Stimulated activated naive CD8-positive, alpha-beta T cell treated with anti-CD3 and anti-CD28 coated beads, Interleukin-15, Interleukin-2, amounts not matched to agents 100 ng/mL and 50 ng/mL, for 24 hours (primary cell): Measurements from ENCODE around the gene C2orf42.
"Not testable (repeated sequence)": the region's sequence is repeated elsewhere in the genome, so short reads cannot be mapped to it uniquely, and the experiment has no call there.

Experiments used
- H3K27ac Mint-ChIP-seq: one replicate; pipeline ENCODE4 v1.8.0; 2021; ENCODE audit warnings: mild to moderate bottlenecking, mixed read lengths
- H3K27me3 Mint-ChIP-seq: one replicate; pipeline ENCODE4 v1.8.0; 2021; ENCODE audit warnings: mixed read lengths
- H3K36me3 Mint-ChIP-seq: one replicate; pipeline ENCODE4 v1.8.0; 2021; ENCODE audit warnings: low read depth, mixed read lengths
- H3K4me1 Mint-ChIP-seq: one replicate; pipeline ENCODE4 v1.8.0; 2021; ENCODE audit warnings: low read depth, mixed read lengths
- H3K4me3 Mint-ChIP-seq: one replicate; pipeline ENCODE4 v1.8.0; 2021; ENCODE audit warnings: mild to moderate bottlenecking, mixed read lengths
- H3K9me3 Mint-ChIP-seq: one replicate; pipeline ENCODE4 v1.8.0; 2021; ENCODE audit warnings: mixed read lengths

C2orf42 gene

DNA sequence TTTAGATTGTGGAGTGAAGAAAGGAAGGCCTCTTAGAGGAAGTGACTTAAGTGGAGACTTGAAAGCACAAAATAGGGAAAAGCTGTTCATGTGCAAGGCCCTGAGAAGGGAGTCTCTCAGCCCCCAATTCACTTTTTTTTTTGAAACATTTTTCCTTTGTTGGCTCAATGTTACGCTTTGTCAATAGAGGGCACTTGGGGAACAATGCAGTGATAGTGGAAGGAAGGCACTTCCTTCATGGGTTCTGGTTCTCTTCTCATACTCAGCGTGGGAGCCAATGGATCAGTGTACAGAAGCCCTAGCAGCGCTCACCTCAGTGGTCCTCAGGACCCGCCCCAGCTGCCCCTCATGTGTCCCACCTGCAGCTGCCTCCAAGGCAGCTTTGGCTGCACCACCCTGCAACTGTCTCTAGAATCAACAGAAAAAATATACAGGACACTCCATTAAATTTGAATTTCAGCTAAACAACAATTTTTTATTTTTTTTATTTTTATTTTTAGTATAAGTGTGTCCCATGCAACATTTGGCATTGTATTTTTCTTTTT, 8.6 kb upstream of the C2orf42 start:
- H3K4me3 Mint-ChIP-seq, result no peak overlapping the region
- H3K27ac Mint-ChIP-seq, result no peak overlapping the region
- H3K36me3 Mint-ChIP-seq, result no peaks in the 10 kb centered on the region
- H3K9me3 Mint-ChIP-seq, result peaks cover 4% of the 10 kb centered on the region
- no peaks in the 10 kb centered on the region for H3K4me1 Mint-ChIP-seq
- H3K27me3 Mint-ChIP-seq, result no peaks in the 10 kb centered on the region

DNA sequence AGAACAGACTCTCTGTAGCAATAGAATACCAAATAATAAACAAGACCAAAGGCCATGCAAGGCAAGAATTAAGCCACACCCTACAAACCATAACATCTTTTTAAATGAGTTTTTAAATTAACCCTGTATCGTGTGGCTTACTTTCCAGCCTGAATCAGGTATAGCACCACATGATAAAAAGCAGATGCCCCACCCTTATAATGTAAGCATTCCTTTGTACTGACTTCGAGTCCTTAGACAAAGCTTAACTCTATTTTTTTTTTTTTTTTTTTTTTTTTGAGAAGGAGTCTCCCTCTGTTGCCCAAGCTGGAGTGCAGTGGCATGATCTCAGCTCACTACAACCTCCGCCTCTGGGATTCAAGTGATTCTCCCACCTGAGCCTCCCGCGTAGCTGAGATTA, 1.7 kb upstream of the C2orf42 start:
- Mint-ChIP-seq H3K36me3 (no peaks in the 10 kb centered on the region), H3K4me3 (no peak overlapping the region), H3K27ac (no peak overlapping the region), H3K9me3 (no peaks in the 10 kb centered on the region), H3K27me3 (no peaks in the 10 kb centered on the region), H3K4me1 (peaks cover 28% of the 10 kb centered on the region)

DNA sequence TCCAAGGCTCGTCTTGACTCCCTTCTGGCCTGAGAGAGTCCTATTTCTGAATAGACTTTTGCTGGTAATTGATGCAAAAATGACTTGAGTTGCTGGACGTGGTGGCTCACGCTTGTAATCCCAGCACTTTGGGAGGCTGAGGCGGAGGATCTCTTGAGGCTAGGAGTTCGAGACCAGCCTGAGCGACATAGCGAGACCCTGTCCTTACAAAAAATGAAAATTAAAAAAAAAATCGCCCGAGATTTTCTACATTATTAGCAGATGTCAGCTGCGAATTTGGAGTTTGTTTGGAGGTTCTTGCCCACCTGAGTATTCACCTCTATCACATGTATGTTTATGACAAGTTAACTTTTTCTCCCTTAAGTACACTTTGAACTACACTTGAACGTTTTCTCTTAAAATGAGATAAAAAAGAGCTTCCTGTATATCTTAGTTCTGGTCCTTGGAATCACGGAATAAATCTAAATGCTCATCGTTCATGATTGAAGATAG, 471 bp upstream of the C2orf42 start:
- H3K27me3 Mint-ChIP-seq, result no peaks in the 10 kb centered on the region
- no peaks in the 10 kb centered on the region for H3K9me3 Mint-ChIP-seq
- peak overlapping the region; percentile 99 for H3K27ac Mint-ChIP-seq
- H3K36me3 Mint-ChIP-seq, result no peaks in the 10 kb centered on the region
- H3K4me3 Mint-ChIP-seq, result peak overlapping the region; percentile 93
- H3K4me1 Mint-ChIP-seq, result peaks cover 28% of the 10 kb centered on the region

DNA sequence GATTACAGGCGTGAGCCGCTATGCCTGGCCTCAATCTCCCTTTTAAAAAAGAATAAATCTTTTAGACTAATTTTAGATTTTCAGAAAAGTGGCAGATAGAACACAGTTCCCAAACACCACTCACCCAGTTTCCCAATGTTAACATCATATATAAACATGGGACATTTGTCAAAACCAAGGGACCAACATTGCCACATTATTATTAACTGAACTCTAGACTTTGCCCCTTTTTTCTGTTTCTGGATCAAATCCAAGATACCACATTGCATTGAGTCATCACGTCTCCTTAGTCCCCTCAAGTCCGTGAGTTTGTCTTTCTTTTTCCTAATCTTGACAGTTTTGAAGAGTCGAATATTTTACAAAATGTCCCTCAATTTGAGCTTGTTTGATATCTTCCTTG, 2.4 kb downstream of the C2orf42 start:
- H3K27ac Mint-ChIP-seq, result peak overlapping the region; percentile 87
- H3K4me3 Mint-ChIP-seq, result peak overlapping the region; percentile 93
- no peaks in the 10 kb centered on the region for H3K9me3 Mint-ChIP-seq
- H3K27me3 Mint-ChIP-seq, result no peaks in the 10 kb centered on the region
- H3K4me1 Mint-ChIP-seq, result peaks cover 28% of the 10 kb centered on the region
- peaks cover 4% of the 10 kb centered on the region for H3K36me3 Mint-ChIP-seq

DNA sequence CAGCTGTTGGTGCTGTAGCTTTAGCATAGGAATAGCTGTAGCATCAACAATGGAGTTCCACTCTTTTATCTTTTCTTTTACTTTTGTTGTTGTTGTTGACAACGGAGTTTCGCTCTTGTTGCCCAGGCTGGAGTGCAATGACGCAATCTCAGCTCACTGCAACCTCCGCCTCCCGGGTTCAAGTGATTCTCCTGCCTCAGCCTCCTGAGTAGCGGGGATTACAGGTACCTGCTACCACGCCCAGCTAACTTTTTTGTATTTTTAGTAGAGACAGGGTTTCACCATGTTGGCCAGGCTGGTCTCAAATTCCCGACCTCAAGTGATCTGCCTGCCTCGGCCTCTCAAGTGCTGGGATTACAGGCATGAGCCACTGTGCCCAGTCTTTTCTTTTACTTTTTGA, 3.6 kb downstream of the C2orf42 start:
- Mint-ChIP-seq H3K36me3 (peaks cover 11% of the 10 kb centered on the region), H3K4me1 (peaks cover 28% of the 10 kb centered on the region)
- H3K27ac Mint-ChIP-seq, H3K27me3 Mint-ChIP-seq, H3K4me3 Mint-ChIP-seq, H3K9me3 Mint-ChIP-seq: not testable (repeated sequence)

DNA sequence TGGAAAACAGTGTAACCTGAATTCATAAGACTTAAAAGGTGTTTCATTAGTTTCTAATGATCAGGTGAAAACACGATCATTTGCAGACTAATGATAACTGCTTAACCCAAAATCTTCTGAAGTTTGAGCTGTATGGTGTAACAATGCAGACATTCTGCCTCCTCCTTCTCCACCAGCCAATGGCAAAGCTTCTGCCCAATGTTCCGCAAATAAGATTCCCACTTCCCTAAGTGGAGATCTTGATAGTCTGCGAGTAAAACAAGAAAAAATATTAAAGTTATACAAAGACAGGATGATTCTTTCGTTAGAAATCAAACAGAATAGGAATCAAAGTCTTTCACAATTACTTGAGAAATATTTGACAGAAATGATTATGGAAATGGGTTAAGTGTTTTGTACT, 8.1 kb downstream of the C2orf42 start:
- H3K9me3 Mint-ChIP-seq, result no peaks in the 10 kb centered on the region
- no peak overlapping the region for H3K4me3 Mint-ChIP-seq
- H3K27ac Mint-ChIP-seq, result no peak overlapping the region

DNA sequence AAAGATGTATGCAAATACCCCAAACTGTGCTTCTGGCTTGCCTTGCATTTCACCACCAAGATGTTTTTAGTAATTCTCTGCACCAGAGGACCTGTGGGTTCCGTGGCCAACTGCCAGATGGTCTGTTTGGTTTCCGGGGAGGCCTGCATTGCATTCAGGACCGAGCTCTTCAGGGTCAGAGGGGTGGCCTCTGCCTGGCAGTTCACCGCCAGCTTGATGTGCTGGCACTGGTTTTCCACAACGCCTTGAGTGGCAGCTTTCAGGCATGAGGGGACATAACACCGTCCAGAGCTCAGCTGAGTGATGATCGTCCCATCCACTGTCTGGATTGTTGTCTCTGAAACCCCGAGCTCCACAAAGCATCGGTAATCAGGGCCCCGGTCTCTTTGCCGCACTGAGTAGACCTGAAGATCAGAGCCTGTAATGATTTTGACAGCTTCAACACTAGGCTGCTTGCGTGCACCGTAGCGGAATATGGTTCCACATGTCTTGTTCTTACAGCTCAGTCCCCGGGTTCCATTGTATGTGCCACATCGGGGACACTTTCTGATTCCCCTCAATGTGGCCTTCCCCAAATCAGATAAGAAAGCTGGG, 9.4 kb downstream of the C2orf42 start:
- H3K36me3 Mint-ChIP-seq, result peaks cover 40% of the 10 kb centered on the region
- no peak overlapping the region for H3K27ac Mint-ChIP-seq
- H3K4me1 Mint-ChIP-seq, result peaks cover 3% of the 10 kb centered on the region
- H3K9me3 Mint-ChIP-seq, result no peaks in the 10 kb centered on the region
- no peaks in the 10 kb centered on the region for H3K27me3 Mint-ChIP-seq
- H3K4me3 Mint-ChIP-seq, result no peak overlapping the region

More for the DNA sequence above, 8.1 kb downstream of the C2orf42 start:
- no peaks in the 10 kb centered on the region for H3K27me3 Mint-ChIP-seq
- H3K4me1 Mint-ChIP-seq, result peaks cover 3% of the 10 kb centered on the region
- H3K36me3 Mint-ChIP-seq, result peaks cover 34% of the 10 kb centered on the region

DNA sequence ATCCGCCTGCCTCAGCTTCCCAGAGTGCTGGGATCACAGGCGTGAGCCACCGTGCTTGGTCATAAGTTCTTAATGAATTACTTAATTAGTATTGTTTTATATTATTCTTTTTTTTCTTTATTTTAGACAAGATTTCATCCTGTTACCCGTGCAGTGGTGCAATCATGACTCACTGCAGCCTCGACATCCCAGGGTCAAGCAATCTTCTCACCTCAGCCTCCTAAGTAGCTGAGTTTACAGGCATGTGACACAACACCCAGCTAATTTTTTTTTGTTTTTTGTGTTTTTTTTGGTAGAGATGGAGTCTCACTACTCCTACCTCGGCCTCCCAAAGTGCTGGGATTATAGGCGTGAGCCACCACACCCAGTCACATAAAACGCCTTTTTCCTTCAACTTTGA, 17.3 kb downstream of the C2orf42 start:
- peaks cover 47% of the 10 kb centered on the region for H3K36me3 Mint-ChIP-seq
- H3K27me3 Mint-ChIP-seq, result no peaks in the 10 kb centered on the region
- no peaks in the 10 kb centered on the region for H3K9me3 Mint-ChIP-seq
- no peak overlapping the region for H3K4me3 Mint-ChIP-seq
- no peak overlapping the region for H3K27ac Mint-ChIP-seq
- H3K4me1 Mint-ChIP-seq, result no peaks in the 10 kb centered on the region

DNA sequence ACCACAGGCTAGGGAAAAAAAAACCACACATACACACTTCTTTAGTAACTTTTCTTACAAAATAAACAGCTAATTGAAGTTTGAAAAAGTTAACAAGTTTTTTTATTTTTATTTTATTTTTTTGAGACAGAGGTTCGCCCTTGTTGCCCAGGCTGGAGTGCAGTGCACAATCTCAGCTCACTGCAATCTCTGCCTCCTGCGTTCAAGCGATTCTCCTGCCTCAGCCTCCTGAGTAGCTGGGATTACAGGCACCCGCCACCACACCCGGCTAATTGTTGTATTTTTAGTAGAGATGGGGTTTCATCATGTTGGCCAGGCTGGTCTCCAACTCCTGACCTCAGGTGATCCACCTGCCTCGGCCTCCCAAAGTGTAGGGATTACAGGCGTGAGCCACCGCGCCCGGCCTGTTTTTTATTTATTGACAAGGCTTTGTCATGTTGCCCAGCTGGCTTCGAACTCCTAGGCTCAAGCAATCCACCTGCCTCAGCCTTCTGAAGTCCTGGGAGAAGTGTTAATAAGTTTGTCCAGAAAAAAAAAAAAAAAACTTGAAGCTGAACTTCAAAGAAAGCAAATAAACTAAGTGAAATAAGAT, 21.1 kb downstream of the C2orf42 start:
- H3K27me3 Mint-ChIP-seq, H3K27ac Mint-ChIP-seq, H3K9me3 Mint-ChIP-seq, H3K4me3 Mint-ChIP-seq, H3K4me1 Mint-ChIP-seq: not testable (repeated sequence)
- peaks cover 46% of the 10 kb centered on the region for H3K36me3 Mint-ChIP-seq

DNA sequence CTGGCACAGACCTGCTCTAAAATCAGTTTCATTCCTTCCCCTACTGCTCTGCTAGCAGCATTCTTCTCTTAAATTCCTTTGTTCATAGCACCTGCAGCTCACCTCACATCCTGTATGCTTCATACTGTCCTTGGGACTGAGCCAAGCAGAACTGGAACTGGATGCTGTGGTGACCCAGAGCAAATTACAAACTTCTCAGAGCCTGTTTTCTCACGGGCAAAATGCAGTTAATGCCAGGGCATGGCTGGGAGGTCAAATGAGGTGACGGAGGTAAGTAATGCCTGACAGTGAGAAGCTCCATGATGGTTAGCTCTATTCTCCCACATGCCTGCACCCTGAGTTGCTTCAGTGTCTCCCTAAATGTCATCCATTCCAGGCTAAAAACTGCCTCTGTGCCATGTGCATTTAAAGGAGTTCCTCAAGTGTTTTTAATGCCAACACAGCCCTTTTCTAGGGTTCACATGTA, 29.7 kb downstream of the C2orf42 start:
- Mint-ChIP-seq H3K27me3 (no peaks in the 10 kb centered on the region), H3K9me3 (no peaks in the 10 kb centered on the region), H3K36me3 (peaks cover 28% of the 10 kb centered on the region), H3K4me1 (no peaks in the 10 kb centered on the region), H3K4me3 (no peak overlapping the region), H3K27ac (peak overlapping the region; percentile 59)

DNA sequence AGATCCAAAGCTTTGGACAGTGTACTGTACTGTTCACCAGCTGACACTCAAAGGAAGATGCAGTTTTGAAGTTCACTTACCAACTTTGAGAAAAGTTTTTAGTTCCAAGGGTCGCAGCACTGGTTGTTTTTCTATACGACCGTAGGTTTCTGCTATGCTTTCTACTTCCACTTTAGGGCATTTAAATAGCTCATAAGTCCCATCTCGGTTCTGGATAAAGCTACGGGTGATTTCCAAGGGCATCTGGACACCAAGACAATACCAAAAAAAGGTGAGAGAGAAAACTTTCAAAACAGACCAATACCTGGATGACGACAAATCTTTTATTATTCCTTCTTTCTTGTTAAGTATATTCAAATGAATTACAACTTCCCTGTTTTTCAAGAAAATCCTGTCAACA, 30.3 kb downstream of the C2orf42 start:
- no peaks in the 10 kb centered on the region for H3K9me3 Mint-ChIP-seq
- peaks cover 29% of the 10 kb centered on the region for H3K36me3 Mint-ChIP-seq
- H3K27ac Mint-ChIP-seq, result peak overlapping the region; percentile 59
- H3K27me3 Mint-ChIP-seq, result no peaks in the 10 kb centered on the region
- H3K4me1 Mint-ChIP-seq, result no peaks in the 10 kb centered on the region
- H3K4me3 Mint-ChIP-seq, result no peak overlapping the region

DNA sequence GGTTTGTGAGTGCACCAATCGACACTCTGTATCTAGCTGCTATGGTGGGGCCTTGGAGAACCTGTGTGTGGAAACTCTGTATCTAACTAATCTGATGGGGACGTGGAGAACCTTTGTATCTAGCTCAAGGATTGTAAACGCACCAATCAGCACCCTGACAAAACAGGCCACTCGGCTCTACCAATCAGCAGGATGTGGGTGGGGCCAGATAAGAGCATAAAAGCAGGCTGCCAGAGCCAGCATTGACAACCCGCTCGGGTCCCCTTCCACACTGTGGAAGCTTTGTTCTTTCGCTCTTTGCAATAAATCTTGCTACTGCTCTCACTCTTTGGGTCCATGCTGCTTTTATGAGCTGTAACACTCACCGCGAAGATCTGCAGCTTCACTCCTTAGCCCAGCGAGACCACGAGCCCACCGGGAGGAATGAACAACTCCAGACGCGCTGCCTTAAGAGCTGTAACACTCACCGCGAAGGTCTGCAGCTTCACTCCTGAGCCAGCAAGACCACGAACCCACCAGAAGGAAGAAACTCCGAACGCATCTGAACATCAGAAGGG, 41.6 kb downstream of the C2orf42 start:
- Mint-ChIP-seq H3K27ac (peak overlapping the region; percentile 23), H3K36me3 (peaks cover 37% of the 10 kb centered on the region), H3K4me1 (peaks cover 23% of the 10 kb centered on the region)
- H3K9me3 Mint-ChIP-seq, H3K4me3 Mint-ChIP-seq, H3K27me3 Mint-ChIP-seq: not testable (repeated sequence)

DNA sequence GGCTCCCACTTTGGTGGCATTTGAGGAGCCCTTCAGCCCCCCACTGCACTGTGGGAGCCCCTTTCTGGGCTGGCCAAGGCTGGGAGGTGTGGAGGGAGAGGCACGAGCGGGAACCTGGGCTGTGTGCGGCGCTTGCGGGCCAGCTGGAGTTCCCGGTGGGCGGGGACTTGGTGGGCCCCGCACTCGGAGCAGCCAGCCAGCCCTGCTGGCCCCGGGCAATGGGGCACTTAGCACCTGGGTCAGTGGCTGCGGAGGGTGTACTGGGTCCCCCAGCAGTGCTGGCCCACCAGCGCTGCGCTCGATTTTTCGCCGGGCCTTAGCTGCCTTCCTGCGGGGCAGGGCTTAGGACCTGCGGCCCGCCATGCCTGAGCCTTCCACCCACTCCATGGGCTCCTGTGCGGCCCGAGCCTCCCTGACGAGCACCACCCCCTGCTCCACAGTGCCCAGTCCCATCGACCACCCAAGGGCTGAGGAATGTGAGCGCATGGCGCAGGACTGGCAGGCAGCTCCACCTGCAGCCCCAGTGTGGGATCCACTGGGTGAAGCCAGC, 42.5 kb downstream of the C2orf42 start:
- peaks cover 32% of the 10 kb centered on the region for H3K4me1 Mint-ChIP-seq

DNA sequence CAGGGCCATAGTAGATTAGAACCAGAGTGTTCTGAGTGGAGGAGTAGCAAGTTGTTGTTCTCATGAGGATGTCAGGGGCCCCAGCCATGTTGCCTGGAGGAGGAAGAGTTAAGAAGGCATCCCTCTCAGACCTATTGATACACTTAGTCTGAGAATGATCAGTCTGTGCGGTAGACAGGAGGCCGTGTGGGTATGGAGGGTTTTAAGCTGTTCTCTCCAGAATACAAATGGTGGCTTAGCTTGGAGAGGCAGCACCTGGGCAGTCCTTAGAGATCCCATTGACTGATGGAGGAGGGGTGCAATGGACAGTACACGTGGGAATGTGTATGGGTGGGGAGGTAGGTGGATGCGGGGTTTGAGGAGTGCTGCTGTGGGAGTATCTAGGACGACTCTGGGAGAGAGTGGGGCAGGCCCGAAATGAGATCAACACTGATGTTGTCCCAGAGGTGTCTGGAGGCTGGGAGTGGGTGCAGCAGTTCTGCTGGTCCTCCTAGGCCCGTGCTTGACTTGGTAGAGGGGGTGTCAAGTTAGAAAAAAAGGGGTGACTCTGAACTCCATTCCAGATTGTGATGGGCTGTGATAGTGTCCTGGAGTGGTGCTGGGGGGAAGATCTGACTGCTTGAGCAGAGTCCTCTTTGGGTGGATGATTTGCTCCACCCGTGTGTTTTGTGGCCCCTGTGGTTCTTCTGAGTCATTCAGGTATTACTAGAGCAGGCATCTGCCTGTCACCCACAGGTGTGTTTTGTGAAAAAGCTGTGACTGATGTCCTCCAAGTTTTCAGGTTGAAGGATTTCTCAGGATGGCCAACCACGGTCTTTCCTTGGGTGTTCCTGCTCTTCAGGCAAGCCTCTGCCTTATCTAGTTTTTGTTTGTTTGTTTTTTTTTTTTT, 44.7 kb downstream of the C2orf42 start:
- peaks cover 45% of the 10 kb centered on the region for H3K4me1 Mint-ChIP-seq
- H3K4me3 Mint-ChIP-seq, result no peak overlapping the region
- H3K27me3 Mint-ChIP-seq, result no peaks in the 10 kb centered on the region

More for the DNA sequence above, 42.5 kb downstream of the C2orf42 start:
- not testable (repeated sequence) for H3K9me3 Mint-ChIP-seq, H3K27me3 Mint-ChIP-seq, H3K4me3 Mint-ChIP-seq
- Mint-ChIP-seq H3K27ac (peak overlapping the region; percentile 23), H3K36me3 (peaks cover 32% of the 10 kb centered on the region)

More for the DNA sequence above, 44.7 kb downstream of the C2orf42 start:
- Mint-ChIP-seq H3K27ac (peak overlapping the region; percentile 71), H3K36me3 (peaks cover 19% of the 10 kb centered on the region), H3K9me3 (no peaks in the 10 kb centered on the region)
